K562 treated with DMSO at 1 percent for 4 hours (cell line): Measurements from ENCODE around the gene PLPPR1. TPM values are rescaled to one million over a fixed set of nuclear protein-coding genes. Genes with fewer than 3 reads are reported as not detected.

Experiments
- total RNA-seq: library from RNA; unstranded; fragments of 300-600 nt; gene quantifications from 2 replicates; pipeline ENCODE4 v1.2.3, GENCODE V29; 2022; ENCODE audit not compliant: insufficient read depth

The PLPPR1 gene
- not detected in 2 replicates for total RNA-seq

DNA sequence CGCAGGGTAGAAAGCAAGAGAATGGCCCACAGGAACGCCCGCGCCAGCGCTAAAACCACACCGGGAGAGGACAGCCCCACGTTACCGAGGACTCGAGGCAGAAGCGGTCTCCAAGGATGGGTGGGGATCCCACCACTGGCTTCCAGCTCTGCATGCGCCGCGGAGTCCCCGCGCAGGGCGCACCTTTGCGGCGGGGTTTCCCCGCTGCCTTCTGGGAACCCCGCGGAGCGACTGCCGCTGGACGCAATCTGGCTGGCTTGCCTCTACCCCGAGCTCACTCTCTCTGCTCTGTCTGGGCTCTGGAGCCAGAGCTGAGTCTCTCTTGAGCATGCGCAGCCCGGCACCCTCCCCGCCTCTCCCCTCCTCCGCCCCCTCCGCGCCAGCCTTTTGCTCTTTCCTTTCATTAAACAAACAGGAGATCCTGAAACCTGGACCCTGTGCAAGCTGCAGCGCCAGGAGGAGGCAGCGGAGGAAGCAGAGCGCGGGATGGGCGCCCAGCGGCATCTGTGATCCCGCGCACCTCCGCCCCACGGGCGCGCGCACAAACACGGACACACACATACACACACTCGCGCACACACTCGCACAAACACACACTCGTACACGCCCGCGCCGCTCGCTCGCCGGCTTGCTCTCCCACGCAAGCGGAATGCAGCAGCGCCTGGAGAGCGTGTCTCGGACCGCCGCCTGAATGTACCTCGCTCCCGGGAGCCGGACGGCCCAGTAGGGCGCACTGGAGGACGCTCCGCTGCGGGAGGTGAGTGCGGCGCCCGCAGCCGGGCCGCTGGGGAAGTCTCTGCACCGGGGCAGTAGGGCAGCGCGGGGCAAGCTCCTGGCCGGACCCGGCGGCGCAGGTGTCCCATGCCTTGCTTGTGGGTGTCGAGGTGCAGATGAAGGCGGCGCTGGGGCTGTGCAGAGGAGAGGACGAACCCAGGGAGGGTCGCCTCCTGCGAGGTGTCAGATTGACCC, at the start of gene PLPPR1:
Gene PLPPR1 (plus strand): TSS at position 382 of the 969 bp plus-strand sequence.

